T-helper 1 cell treated with Interleukin-12 subunit alpha and Interleukin-12 subunit beta and Interleukin-4 antibody, amounts not matched to agents 30 μg/mL and 1 μg/mL, for 36 hours (primary cell): ENCODE results near the gene PACS2.
A peak's percentile ranks its signal among the peaks of the same experiment; 100 is the strongest.

Experiments
- H3K27ac Mint-ChIP-seq: one replicate; pipeline ENCODE4 v1.8.0; 2021; ENCODE audit warnings: mild to moderate bottlenecking, mixed read lengths
- H3K27me3 Mint-ChIP-seq: one replicate; pipeline ENCODE4 v1.8.0; 2021; ENCODE audit warnings: low read depth, mixed read lengths
- H3K36me3 Mint-ChIP-seq: one replicate; pipeline ENCODE4 v1.8.0; 2021; ENCODE audit warnings: low read depth, mixed read lengths
- H3K4me1 Mint-ChIP-seq: one replicate; pipeline ENCODE4 v1.8.0; 2021; ENCODE audit warnings: low read depth, mixed read lengths
- H3K4me3 Mint-ChIP-seq: one replicate; pipeline ENCODE4 v1.8.0; 2021; ENCODE audit warnings: mild to moderate bottlenecking, moderate library complexity, mixed read lengths
- H3K9me3 Mint-ChIP-seq: one replicate; pipeline ENCODE4 v1.8.0; 2021; ENCODE audit warnings: mixed read lengths

The PACS2 gene

GRCh38 chr14:105420101-105420973, 105.8 kb downstream of the PACS2 start:
- H3K27me3 Mint-ChIP-seq, result no peaks in the 10 kb centered on the region
- H3K4me1 Mint-ChIP-seq, result peaks cover 9% of the 10 kb centered on the region
- peak overlapping the region; percentile 83 for H3K27ac Mint-ChIP-seq
- H3K4me3 Mint-ChIP-seq, result peak overlapping the region; percentile 90
- H3K36me3 Mint-ChIP-seq, result peaks cover 1% of the 10 kb centered on the region
- H3K9me3 Mint-ChIP-seq, result no peaks in the 10 kb centered on the region

GRCh38 chr14:105420974-105421674, 106.6 kb downstream of the PACS2 start:
- H3K27ac Mint-ChIP-seq, result peak overlapping the region; percentile 83
- H3K27me3 Mint-ChIP-seq, result no peaks in the 10 kb centered on the region
- H3K4me1 Mint-ChIP-seq, result peaks cover 9% of the 10 kb centered on the region
- H3K36me3 Mint-ChIP-seq, result peaks cover 3% of the 10 kb centered on the region
- peak overlapping the region; percentile 90 for H3K4me3 Mint-ChIP-seq
- no peaks in the 10 kb centered on the region for H3K9me3 Mint-ChIP-seq

- peak overlapping the region; percentile 90 for H3K4me3 Mint-ChIP-seq
- no peaks in the 10 kb centered on the region for H3K27me3 Mint-ChIP-seq
- peaks cover 9% of the 10 kb centered on the region for H3K4me1 Mint-ChIP-seq
- peak overlapping the region; percentile 65 for H3K27ac Mint-ChIP-seq
- no peaks in the 10 kb centered on the region for H3K9me3 Mint-ChIP-seq
- H3K36me3 Mint-ChIP-seq, result peaks cover 3% of the 10 kb centered on the region
Measured at GRCh38 chr14:105421723-105422615, 107.4 kb downstream of the PACS2 start.

GRCh38 chr14:105422695-105423487, 108.3 kb downstream of the PACS2 start:
- peaks cover 3% of the 10 kb centered on the region for H3K36me3 Mint-ChIP-seq
- no peak overlapping the region for H3K4me3 Mint-ChIP-seq
- H3K27ac Mint-ChIP-seq, result no peak overlapping the region
- peaks cover 9% of the 10 kb centered on the region for H3K4me1 Mint-ChIP-seq
- no peaks in the 10 kb centered on the region for H3K9me3 Mint-ChIP-seq
- no peaks in the 10 kb centered on the region for H3K27me3 Mint-ChIP-seq

- no peak overlapping the region for H3K4me3 Mint-ChIP-seq
- H3K9me3 Mint-ChIP-seq, result no peaks in the 10 kb centered on the region
- H3K27me3 Mint-ChIP-seq, result no peaks in the 10 kb centered on the region
- H3K27ac Mint-ChIP-seq, result no peak overlapping the region
- H3K4me1 Mint-ChIP-seq, result peaks cover 8% of the 10 kb centered on the region
- peaks cover 3% of the 10 kb centered on the region for H3K36me3 Mint-ChIP-seq
Measured at GRCh38 chr14:105423488-105424195, 109.1 kb downstream of the PACS2 start.

- no peaks in the 10 kb centered on the region for H3K9me3 Mint-ChIP-seq
- peaks cover 6% of the 10 kb centered on the region for H3K4me1 Mint-ChIP-seq
- peaks cover 3% of the 10 kb centered on the region for H3K36me3 Mint-ChIP-seq
- H3K4me3 Mint-ChIP-seq, result no peak overlapping the region
- H3K27ac Mint-ChIP-seq, result no peak overlapping the region
- H3K27me3 Mint-ChIP-seq, result no peaks in the 10 kb centered on the region
Measured at GRCh38 chr14:105424861-105425260, 110.3 kb downstream of the PACS2 start.

- no peaks in the 10 kb centered on the region for H3K27me3 Mint-ChIP-seq
- H3K27ac Mint-ChIP-seq, result no peak overlapping the region
- no peak overlapping the region for H3K4me3 Mint-ChIP-seq
- no peaks in the 10 kb centered on the region for H3K9me3 Mint-ChIP-seq
- peaks cover 7% of the 10 kb centered on the region for H3K36me3 Mint-ChIP-seq
- H3K4me1 Mint-ChIP-seq, result peaks cover 4% of the 10 kb centered on the region
Measured at GRCh38 chr14:105425823-105426247, 111.3 kb downstream of the PACS2 start.

GRCh38 chr14:105426416-105427130, 112.0 kb downstream of the PACS2 start:
- no peak overlapping the region for H3K27ac Mint-ChIP-seq
- H3K4me1 Mint-ChIP-seq, result peaks cover 2% of the 10 kb centered on the region
- no peaks in the 10 kb centered on the region for H3K27me3 Mint-ChIP-seq
- no peaks in the 10 kb centered on the region for H3K9me3 Mint-ChIP-seq
- H3K4me3 Mint-ChIP-seq, result no peak overlapping the region
- peaks cover 10% of the 10 kb centered on the region for H3K36me3 Mint-ChIP-seq

GRCh38 chr14:105427412-105427811, 112.9 kb downstream of the PACS2 start:
- no peak overlapping the region for H3K27ac Mint-ChIP-seq
- H3K4me3 Mint-ChIP-seq, result no peak overlapping the region
- H3K9me3 Mint-ChIP-seq, result no peaks in the 10 kb centered on the region
- peaks cover 2% of the 10 kb centered on the region for H3K4me1 Mint-ChIP-seq
- H3K36me3 Mint-ChIP-seq, result peaks cover 10% of the 10 kb centered on the region
- no peaks in the 10 kb centered on the region for H3K27me3 Mint-ChIP-seq

- H3K4me1 Mint-ChIP-seq, result no peaks in the 10 kb centered on the region
- no peaks in the 10 kb centered on the region for H3K9me3 Mint-ChIP-seq
- peaks cover 10% of the 10 kb centered on the region for H3K36me3 Mint-ChIP-seq
- no peak overlapping the region for H3K4me3 Mint-ChIP-seq
- H3K27me3 Mint-ChIP-seq, result no peaks in the 10 kb centered on the region
- no peak overlapping the region for H3K27ac Mint-ChIP-seq
Measured at GRCh38 chr14:105427936-105428485, 113.5 kb downstream of the PACS2 start.

- Mint-ChIP-seq H3K36me3 (peaks cover 9% of the 10 kb centered on the region), H3K9me3 (no peaks in the 10 kb centered on the region), H3K27ac (no peak overlapping the region)
Measured at GRCh38 chr14:105430042-105430441, 115.5 kb downstream of the PACS2 start.

GRCh38 chr14:105430565-105430964, 116.0 kb downstream of the PACS2 start:
- H3K27ac Mint-ChIP-seq, result no peak overlapping the region
- no peaks in the 10 kb centered on the region for H3K9me3 Mint-ChIP-seq
- no peak overlapping the region for H3K4me3 Mint-ChIP-seq
- no peaks in the 10 kb centered on the region for H3K27me3 Mint-ChIP-seq
- H3K4me1 Mint-ChIP-seq, result peaks cover 3% of the 10 kb centered on the region
- H3K36me3 Mint-ChIP-seq, result peaks cover 9% of the 10 kb centered on the region

More at GRCh38 chr14:105430042-105430441, 115.5 kb downstream of the PACS2 start:
- Mint-ChIP-seq H3K27me3 (no peaks in the 10 kb centered on the region), H3K4me1 (peaks cover 2% of the 10 kb centered on the region), H3K4me3 (no peak overlapping the region)
